ENCODE results near the gene ALDH3A2.
"Not testable (repeated sequence)": the region's sequence is repeated elsewhere in the genome, so short reads cannot be mapped to it uniquely, and the experiment has no call there.

Gene ALDH3A2

DNA sequence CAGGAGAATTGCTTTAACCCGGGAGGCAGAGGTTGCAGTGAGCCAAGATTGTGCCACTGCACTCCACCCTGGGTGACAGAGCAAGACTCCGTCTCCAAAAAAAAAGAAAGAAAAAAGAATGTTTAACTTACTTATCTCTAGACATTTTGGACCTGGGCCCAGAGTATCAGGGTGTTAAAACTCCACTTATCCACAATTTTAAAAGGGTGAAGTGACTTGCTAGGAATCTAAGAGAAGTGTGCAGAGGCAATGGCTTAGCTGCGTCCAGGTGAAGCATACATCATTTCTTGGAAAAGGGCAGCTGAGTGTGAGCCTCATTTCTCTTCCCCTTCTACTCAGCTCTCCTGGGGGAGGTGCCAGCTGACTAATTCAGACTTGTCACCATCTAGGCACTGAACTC is 25.1 kb downstream of the ALDH3A2 start:
- in situ Hi-C loops (cut with MboI; ENCODE audit: low sequenced_read_pairs), result no loop called here

DNA sequence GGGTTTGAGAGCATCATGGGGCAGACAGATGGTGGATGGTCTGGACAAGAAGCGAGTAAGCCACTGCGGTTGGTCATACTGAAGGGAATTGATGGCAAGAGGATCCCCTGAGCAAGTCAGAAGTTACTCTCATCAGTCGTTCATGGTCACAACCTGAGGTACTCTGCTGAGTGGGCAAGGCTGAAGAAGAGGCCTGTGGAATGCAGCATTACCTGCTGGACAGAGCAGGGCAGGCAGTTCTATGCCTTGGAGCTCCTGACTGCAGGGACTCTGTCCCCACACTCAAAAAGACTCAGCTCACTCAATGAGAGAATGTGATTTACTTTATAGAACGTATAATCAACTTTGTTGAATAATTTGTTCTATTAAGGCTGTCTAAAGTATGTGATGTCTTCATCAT is 28.3 kb downstream of the ALDH3A2 start:
- in situ Hi-C loops (cut with MboI; ENCODE audit: low sequenced_read_pairs), result no loop called here

DNA sequence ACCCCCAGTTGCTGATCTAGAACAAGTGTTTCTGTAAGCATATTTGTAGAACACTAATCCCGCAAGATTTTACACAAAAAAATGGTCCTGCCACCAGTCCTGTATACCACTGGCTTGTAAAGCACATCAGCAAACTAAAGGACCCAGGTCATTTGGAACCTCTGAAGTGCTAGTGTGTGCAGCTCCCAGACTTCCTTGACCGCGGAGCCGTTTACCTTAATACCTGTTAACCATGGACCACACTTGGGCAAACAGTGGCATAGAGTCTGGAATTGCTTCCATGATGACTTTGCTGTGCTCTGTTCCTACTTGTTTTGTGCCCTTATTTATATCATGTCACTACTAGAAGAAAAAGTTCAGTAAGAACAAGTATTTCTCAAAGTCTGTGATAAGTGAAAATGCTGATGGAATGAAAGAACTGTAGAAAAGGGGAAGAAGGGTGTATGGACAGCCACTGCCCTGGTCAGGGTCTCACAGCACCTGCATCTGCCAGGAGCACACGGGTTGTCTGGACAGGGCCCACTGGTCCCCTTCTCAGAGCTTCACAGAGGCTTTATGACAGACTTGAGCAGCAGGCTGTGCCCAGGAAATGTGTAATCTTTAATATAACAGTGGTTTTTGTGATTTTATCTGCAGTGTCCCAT is 29.3 kb downstream of the ALDH3A2 start:
- in situ Hi-C loops (cut with MboI; ENCODE audit: low sequenced_read_pairs), result no loop called here

DNA sequence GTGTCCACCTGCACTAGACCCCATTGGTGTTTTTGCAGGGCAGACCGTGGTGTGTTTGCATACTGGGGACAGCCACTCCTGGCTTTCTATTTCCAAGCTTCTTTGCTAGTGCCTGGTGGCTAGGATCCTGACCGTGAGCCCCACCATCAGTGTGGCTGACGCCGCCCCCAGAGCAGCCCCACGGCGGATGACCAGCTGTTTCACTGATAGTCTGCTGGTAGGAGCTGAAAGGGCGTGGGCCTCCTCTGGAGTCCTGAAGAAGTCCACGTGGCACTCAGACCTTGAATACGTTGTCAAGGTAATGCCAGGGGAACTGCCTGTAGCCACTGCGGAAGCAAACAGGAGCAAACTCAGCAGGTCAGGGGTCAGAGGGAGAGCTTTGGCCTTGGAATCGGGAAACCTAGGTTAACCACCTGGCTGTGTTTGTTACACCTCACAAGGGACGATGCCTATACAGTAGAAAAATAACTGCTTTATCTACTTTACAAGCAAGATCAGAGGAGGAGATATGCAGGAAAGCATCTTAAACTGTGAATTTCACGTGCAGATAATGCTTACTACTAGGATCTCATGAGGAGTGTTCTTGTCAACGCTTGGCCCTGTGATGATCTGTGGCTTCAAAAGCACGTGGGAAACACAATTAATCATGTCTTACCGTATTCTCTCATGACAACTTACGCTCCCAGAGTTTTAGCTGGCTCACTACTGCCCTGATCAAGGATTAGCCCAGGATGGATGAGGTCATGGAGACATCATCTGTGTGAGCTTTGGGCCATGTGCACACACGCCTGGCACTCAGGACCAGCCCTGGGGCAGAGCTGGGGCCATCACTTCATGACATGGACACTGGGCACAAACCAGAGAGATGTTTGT is 30.3 kb downstream of the ALDH3A2 start:
- in situ Hi-C loops (cut with MboI; ENCODE audit: low sequenced_read_pairs), result no loop called here

DNA sequence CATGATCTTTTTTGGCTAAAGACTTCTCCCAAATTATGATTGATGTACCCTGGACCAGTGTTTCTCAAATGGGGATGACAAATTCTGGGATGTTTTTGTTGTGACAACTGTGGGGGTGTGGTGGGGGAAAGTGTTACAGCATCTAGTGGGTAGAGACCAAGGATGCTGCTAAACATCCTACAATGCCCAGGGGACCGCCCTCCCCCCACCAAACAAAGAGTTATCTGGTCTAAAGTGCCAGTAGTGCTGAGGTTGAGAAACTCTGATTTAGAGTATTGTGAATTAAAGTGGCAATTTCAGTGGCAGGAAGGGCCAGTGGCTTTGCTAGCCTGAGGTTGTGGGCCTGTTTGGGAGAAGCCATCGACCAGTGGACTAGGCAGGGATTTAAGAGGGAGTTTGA is 34.6 kb downstream of the ALDH3A2 start:
- in situ Hi-C loops (cut with MboI; ENCODE audit: low sequenced_read_pairs), result no loop called here

DNA sequence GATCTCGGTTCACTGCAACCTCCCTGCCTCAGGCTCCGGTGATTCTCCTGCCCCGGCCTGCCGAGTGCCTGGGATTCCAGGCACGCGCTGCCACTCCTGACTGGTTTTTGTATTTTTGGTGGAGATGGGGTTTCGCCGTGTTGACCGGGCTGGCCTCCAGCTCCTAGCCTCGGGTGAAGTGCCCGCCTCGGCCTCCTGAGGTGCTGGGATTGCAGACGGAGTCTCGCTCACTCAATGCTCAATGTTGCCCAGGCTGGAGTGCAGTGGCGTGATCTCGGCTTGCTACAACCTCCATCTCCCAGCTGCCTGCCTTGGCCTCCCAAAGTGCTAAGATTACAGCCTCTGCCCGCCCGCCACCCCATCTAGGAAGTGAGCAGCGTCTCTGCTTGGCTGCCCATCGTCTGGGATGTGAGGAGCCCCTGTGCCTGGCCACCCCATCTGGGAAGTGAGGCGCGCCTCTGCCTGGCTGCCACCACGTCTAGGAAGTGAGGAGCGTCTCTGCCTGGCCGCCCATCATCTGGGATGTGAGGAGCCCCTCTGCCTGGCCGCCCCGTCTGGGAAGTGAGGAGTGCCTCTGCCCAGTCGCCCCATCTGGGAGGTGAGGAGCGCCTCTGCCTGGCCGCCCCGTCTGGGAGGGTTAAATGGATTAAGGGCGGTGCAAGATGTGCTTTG is 36.5 kb downstream of the ALDH3A2 start:
- in situ Hi-C loops (cut with MboI; ENCODE audit: low sequenced_read_pairs), result not testable (repeated sequence)

DNA sequence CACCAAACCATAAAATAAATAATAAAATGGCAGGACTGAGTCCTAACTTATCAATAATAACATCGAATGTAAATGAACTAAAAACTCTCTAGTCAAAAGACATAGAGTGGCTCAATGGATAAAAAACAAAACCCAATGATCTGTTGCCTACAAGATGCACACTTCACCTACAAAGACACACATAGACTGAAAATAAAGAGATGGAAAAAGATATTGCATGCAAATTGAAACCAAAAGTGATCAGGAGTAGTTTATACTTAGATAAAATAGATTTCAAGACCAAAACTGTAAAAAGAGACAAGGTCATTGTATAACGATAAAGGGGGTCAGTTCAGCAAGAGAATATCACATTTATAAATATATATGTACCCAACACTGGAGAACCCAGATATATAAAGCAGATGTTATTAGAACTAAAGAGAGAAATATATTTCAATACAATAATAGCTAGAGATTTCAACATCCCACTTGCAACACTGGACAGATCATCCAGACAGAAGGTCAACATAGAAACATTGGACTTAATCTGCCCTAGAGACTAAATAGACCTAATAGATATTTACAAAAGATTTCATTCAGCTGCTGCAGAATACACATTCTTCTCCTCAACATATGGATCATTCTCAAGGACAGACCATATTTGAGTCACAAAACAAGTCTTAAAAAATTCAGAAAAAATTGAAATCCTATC is 38.0 kb downstream of the ALDH3A2 start:
- in situ Hi-C loops (cut with MboI; ENCODE audit: low sequenced_read_pairs), result no loop called here

DNA sequence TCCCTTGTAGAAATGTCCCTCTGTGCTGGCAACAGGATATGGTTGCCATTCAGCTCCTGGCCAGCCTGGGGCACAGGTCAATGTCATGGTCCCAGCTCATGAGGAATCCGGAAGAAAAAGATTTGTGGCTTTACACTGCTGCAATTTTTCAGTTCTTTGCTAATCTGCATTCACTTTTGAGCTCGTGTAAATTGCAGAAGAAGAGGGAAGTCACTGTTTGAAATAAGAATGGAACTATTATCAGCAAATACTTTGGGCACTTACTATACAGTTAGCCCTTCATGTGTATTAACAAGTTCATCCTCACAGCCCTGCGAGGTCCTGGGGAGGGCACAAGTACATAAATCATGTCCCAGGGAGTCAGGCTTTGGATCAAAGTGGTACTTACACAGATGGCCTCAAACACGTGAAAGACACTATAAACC is 53.7 kb downstream of the ALDH3A2 start:
- in situ Hi-C loops (cut with MboI; ENCODE audit: low sequenced_read_pairs), result no loop called here

DNA sequence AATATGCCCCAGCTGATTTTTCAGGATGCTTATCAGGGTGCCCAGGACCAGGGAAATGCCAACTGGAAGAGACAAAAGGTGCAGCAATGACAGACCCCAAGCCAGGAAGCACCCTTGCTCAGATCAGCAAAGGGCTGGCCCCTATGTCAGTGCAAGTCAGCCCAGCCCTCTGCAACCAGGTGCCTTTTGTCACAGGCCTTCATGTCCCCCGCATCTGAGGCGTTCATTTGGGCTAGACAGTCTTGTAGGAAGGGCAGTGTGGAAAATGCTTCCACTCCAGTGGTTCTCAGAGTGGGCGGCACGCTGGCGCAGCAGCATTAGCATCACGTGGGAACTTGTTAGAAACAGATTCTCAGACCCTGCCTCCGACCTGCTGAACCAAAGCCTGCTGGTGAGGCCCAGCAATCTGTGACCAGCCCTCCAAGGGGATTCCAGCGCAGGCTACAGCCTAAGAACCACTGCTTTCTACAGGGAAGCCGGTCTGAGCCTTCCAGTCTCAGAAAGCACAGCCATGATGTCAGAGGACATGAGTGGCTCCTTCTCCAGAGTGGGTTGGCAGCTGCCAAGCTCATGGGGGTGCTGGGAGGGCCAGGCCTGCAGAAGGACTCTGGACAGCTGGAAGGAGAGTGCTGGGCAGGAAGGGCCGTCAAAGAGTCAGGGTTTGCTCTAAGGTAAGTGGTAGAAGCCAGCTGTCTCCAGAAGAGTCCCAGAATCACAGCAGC is 54.7 kb downstream of the ALDH3A2 start:
- in situ Hi-C loops (cut with MboI; ENCODE audit: low sequenced_read_pairs), result no loop called here

DNA sequence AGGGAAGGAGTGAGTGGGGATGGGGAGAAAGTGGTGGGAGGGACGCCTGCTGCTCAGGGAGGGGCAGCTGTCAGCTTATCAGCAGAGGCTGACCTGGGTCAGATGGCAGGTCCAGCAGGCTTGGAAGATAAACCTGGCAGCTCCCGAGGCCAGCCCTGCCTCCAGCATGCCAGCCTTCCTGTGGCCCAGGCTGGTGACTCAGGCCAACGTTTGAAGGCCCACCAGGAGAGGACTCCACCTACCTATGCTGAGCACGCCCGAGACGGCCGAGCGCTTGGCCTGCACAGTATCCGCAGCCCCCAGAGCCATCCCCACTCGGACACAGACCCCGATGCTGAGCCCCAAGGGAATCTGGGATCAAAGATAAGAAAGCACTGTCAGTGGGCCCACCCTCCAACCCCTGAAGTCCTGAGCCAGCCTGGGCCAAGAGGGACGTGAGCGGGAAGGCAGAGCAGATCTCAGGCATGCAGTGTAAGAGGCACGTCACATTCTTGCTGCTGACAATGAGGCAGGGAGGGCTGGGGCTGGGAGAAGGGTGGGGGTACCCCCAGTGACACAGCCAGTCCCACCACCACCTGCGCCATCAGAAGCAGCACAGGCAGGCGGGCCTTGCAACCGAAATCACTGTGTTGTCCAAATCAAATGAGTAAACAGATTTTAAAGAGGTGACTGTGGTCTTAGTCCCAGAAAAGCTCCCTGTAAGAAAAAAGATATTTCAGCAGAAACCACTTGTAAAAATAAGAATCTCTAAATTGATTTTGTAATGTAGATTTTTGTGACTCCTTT is 55.5 kb downstream of the ALDH3A2 start:
- in situ Hi-C loops (cut with MboI; ENCODE audit: low sequenced_read_pairs), result no loop called here

DNA sequence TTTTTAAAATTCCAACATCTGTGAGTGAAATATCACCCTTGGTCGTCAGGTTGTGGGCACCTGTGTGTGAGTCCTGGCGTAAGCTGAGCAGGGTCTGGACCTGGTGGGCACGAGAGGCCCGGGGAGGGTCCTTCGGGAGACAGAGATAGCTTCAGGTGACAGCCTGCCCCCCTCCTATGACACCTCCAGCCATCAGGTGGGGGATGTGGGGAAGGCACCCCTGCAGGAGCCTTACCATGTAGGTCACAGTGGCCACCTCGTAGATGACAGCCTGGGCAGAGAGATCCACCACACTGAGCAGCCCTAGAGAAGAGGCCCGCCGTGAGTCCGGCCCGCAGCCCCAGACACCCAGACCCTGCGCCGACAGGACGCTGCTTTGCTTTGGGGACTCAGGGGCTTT is 56.6 kb downstream of the ALDH3A2 start:
- in situ Hi-C loops (cut with MboI; ENCODE audit: low sequenced_read_pairs), result no loop called here

DNA sequence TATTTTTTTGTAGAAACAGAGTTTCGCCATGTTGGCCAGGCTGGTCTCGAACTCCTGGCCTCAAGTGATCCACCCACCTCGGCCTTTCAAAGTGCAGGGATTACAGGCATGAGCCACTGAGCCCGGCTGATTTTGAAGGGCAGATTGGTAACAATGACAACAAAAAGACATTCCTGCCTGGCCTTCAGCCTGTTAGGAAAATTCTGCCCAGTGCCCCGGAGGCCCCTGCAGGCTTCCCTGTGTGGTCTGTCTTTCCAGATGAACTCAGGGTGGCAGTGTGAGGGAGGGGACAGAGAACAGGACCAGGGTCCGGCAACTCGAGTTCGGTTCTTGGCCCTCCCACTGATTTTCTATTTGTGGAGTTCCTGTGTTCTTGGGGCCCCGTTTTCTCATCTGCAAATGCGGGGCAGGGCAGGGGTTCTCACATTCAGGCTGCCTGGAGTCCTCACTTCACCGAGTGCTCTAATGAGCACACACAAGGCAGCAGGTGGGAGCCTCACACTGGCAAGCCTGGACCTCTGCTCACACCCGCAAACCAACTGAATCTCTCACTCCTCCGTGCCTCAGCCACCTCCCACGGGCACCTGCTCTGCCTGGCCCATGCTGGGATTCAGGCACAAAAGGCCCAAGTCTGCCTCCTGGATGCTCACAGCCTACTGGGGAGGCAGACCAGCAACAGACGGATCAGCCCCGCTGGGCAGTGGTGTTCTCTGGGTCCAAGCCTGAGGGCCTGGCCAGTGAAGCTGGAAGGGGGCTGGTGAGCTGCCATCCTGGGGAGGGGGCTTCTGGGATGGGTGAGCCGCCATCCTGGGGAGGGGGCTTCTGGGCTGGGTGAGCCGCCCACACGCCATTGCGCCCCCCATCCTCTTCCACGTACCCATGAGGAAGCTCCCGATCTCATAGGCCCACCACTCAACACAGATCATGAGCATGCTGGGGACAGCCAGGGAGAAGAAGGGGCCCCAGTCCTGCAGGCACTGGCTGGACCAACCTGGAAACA is 57.5 kb downstream of the ALDH3A2 start:
- in situ Hi-C loops (cut with MboI; ENCODE audit: low sequenced_read_pairs), result no loop called here

DNA sequence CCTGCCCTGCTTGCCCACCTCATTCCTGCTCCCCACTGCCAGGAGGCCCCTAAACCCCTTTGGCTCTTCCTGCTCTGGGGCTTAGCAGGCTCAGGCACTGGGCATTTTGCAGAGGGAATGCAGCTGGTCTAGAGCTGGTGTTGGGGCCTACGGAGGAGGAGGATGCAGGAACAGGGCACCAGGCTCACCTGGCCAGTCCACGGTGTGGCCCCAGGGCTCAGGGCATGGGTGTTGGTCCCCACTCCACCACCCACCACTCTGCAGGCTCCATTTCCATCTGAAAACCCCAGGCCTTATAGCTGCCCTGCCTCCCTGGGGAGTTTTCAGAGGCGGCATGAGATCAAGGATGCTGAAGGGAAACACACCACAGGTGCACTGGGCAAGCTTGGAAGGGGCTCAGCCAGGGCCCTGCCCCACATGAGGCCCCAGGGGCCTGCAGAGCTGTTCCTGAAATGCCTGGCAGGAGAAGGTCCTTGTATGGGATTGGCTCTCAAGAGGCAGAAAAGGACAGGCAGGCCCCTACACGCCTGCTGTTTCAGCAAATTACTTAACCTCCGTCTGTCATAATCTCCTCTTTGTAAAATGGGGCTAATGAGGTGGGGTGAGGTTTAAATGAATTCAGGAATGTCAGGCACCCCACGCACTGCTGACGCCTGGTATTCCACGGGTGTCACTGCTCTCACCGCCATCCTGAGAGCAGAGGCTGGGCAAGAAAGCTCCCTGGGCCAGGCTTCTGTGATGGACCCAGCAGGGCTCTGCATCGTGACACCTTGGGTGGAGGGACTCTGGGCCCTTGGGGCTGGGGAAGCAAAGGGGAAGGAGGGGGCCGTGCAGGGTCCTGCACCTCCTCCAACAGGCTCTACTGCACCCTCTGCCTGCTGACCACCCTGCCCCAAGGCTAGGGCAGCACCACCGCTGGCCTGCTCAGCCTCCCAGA is 58.5 kb downstream of the ALDH3A2 start:
- in situ Hi-C loops (cut with MboI; ENCODE audit: low sequenced_read_pairs), result no loop called here

DNA sequence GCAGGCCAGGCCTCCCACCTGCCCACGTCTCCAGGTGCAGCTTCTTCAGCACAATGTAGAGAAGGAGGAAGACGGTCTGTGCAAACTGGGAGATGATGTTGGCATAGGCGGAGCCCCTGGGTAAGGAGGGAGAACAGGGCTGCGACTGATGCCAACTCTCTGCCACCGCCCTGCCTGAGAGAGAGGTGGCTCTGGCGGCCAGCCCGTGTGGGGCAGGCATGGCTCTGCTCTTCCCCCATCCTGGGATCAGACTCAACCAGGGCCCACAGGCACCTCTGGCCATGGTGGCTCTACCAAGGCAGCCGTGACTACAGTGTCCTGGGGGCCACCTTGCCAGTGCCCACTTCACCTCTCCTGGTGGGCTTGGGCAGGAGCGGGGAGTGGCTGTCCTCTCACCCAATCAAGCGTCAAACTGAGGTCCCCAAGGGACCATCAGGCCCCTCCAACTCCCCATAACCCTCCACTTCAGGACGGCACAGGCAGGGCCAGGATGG is 59.2 kb downstream of the ALDH3A2 start:
- in situ Hi-C loops (cut with MboI; ENCODE audit: low sequenced_read_pairs), result no loop called here

DNA sequence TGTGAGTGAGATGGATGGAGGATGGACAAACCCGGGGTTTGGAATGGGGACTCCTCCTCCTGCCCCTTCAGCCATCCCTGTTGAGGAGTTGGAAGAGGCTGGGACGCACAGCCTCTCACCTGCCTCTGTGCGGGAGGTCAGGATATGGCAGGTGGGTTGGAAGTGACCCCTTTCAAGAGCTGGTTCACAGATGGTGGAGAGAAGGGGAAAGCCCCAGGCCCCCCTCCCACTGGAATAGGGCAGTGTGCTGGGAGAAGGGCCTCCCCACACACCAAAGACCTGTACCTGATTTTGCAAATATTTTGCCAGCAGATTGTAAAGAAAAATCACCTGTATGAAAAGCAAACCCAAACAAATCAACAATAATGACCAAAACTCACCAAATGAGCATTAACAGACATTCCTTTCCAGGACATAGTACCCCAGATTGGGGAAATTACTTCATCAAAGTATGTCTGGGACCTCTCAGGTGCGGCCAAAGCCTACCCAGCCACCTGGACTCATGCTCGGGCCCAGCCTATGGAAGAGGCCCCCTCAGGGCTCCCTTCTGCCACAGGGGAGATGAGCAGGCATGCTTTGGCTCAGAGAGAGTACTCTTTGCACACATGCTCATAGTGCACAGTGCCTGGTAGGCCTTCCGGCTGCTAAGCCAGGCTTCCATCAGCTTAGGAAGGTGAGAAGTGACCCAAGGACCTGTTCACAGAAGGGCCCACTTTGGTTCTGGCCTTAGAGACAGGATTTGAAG is 60.1 kb downstream of the ALDH3A2 start:
- in situ Hi-C loops (cut with MboI; ENCODE audit: low sequenced_read_pairs), result no loop called here

DNA sequence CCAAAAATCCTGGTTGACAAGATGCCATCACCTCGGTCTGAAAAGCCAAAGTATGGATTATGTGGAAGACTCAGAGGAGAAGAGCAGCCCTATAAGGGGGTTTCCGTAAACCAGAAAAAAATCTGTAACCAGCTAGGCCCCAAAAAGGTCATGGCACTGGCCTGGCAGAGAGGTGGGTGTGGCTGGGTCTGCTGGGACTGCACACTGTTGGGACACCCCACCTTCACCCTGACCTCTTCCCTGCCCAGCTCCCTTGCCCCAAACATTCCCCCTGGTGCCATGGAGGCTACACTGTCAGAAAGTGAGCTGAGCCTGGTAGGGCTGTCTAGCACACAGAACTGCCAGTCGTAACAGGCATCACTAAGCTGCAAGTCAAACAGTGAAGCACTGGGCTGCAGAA is 61.3 kb downstream of the ALDH3A2 start:
- in situ Hi-C loops (cut with MboI; ENCODE audit: low sequenced_read_pairs), result no loop called here

Data from HL-60/S4 treated with retinoic acid at 250 ng/mL for 4 days and 3 days (cell line).